Measurements from ENCODE around the gene TOMM40L.

GRCh38 chr1:161250829-161251228 lies 25.0 kb downstream of the TOMM40L start:
- no peak for TF ChIP-seq CTCF (IDR thresholded peaks at IDR 0.05; ENCODE audit: low read depth, low read length)
- TF ChIP-seq, protein P1, sequence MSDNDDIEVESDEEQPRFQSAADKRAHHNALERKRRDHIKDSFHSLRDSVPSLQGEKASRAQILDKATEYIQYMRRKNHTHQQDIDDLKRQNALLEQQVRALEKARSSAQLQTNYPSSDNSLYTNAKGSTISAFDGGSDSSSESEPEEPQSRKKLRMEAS (IDR thresholded peaks at IDR 0.05; ENCODE audit: low read depth, low read length) = no peak
- TF ChIP-seq MYC (IDR thresholded peaks at IDR 0.05; ENCODE audit: low read depth, low read length) = no peak
- TF ChIP-seq POLR2A (IDR thresholded peaks at IDR 0.05; ENCODE audit: extremely low read depth, insufficient read length) = no peak
